ENCODE data around the gene NPAS3.

The NPAS3 gene

DNA sequence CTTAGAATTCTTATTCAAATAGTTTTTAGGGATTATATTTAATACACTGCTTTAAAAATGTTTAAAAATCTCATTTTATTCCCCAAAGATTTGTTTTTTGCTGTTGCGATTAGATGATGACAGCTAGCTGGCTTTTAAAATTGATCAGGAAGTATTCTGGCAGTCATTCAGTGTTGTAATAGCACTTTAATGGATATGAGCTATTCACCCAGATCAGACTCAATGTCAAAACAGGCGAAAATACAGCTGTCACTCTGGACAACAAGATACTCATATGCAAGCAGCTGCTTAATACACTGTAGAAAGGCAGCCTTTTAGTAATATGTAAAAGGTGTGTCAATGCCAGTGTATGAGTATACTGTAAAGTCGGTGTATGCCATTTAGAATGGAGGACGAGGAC is 91.7 kb downstream of the NPAS3 start:
- Histone ChIP-seq H3K27ac (ENCODE audit: low read length) (no peak overlapping the region), H3F3A (ENCODE audit: insufficient read depth, low read length) (no peaks in the 10 kb centered on the region), H3K79me2 (ENCODE audit: low read length) (no peaks in the 10 kb centered on the region), H3K4me3 (ENCODE audit: low read length) (no peak overlapping the region), H2AFZ (ENCODE audit: low read length) (no peak overlapping the region), H4K20me1 (ENCODE audit: insufficient read depth, low read length) (no peaks in the 10 kb centered on the region), H3K4me2 (ENCODE audit: low read depth, low read length) (no peak overlapping the region), H3K36me3 (replicated peaks; ENCODE audit: insufficient read depth, low read length) (no peaks in the 10 kb centered on the region), H3K27me3 (replicated peaks; ENCODE audit: insufficient read depth, low read length) (no peaks in the 10 kb centered on the region), H3K4me1 (ENCODE audit: low read length) (peaks cover 7% of the 10 kb centered on the region), H3K9ac (ENCODE audit: low read length) (no peak overlapping the region), H3K9me3 (replicated peaks; ENCODE audit: insufficient read depth, low read length) (no peaks in the 10 kb centered on the region), H3K9me2 (replicated peaks; ENCODE audit: insufficient read depth, low read length) (no peaks in the 10 kb centered on the region)
- DNase-seq, result no peak
- no peak for TF ChIP-seq EZH2phosphoT487 (IDR thresholded peaks at IDR 0.05; ENCODE audit: low read length)
- TF ChIP-seq, protein P1, sequence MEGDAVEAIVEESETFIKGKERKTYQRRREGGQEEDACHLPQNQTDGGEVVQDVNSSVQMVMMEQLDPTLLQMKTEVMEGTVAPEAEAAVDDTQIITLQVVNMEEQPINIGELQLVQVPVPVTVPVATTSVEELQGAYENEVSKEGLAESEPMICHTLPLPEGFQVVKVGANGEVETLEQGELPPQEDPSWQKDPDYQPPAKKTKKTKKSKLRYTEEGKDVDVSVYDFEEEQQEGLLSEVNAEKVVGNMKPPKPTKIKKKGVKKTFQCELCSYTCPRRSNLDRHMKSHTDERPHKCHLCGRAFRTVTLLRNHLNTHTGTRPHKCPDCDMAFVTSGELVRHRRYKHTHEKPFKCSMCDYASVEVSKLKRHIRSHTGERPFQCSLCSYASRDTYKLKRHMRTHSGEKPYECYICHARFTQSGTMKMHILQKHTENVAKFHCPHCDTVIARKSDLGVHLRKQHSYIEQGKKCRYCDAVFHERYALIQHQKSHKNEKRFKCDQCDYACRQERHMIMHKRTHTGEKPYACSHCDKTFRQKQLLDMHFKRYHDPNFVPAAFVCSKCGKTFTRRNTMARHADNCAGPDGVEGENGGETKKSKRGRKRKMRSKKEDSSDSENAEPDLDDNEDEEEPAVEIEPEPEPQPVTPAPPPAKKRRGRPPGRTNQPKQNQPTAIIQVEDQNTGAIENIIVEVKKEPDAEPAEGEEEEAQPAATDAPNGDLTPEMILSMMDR (IDR thresholded peaks at IDR 0.05; ENCODE audit: low read length), result no peak
- no peak for TF ChIP-seq EZH2 (optimal IDR thresholded peaks at IDR 0.05; ENCODE audit: low read depth, low read length)

DNA sequence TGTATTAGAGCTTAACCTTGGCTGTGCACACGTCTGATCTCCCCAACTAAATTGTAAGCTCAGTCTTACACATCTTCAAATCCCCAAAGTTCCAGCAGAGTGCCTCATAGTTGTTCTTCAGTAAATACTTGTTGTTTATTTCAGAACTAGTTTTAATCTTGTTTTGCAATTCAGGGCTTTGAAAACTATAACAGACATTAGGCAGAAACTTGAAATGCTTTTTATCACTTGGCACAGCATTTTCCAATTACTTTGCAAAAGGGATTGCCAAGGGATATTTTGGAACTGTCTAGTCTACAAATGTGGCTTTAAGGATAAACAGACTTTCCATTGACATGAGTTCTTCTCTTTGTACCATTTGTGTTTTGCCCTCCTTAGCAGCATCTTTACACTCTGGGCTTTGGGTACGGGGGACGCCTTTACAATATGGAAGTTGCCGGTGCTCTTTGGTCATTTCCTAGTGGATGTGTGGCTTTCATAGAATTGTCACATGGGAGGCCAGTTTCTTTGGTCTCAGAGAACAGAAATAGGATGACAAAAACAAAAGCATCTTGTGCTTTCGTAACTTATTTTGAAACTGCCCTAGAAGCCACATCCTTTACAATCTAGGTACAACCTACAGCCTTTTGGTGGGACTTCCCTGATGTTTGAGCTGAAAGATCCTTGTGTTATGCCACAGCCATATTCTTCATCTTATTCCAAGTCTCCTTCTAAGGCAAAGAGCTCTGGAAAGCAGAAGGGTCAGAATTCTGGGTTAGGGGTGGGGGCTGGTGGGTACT is 96.9 kb downstream of the NPAS3 start:
- no peak for TF ChIP-seq EZH2phosphoT487 (IDR thresholded peaks at IDR 0.05; ENCODE audit: low read length)
- TF ChIP-seq, protein P1 (IDR thresholded peaks at IDR 0.05; ENCODE audit: low read length), result no peak
- no peak for TF ChIP-seq EZH2 (optimal IDR thresholded peaks at IDR 0.05; ENCODE audit: low read depth, low read length)
- Histone ChIP-seq H3K79me2 (ENCODE audit: low read length) (no peaks in the 10 kb centered on the region), H3K36me3 (replicated peaks; ENCODE audit: insufficient read depth, low read length) (no peaks in the 10 kb centered on the region), H3K9me2 (replicated peaks; ENCODE audit: insufficient read depth, low read length) (no peaks in the 10 kb centered on the region), H4K20me1 (ENCODE audit: insufficient read depth, low read length) (no peaks in the 10 kb centered on the region), H3K4me3 (ENCODE audit: low read length) (no peak overlapping the region), H3K9ac (ENCODE audit: low read length) (peak overlapping the region; percentile 33; the same call in 1 of the 2 replicates), H3K9me3 (replicated peaks; ENCODE audit: insufficient read depth, low read length) (no peaks in the 10 kb centered on the region), H3K4me1 (ENCODE audit: low read length) (peaks cover 45% of the 10 kb centered on the region), H3K27ac (ENCODE audit: low read length) (peak overlapping the region; percentile 88), H2AFZ (ENCODE audit: low read length) (peak overlapping the region; percentile 52), H3F3A (ENCODE audit: insufficient read depth, low read length) (0 out of 2 replicates have a peak, but pooled peaks cover 12% of the 10 kb centered on the region), H3K27me3 (replicated peaks; ENCODE audit: insufficient read depth, low read length) (no peaks in the 10 kb centered on the region), H3K4me2 (ENCODE audit: low read depth, low read length) (peak overlapping the region; percentile 50)
- peak; percentile 64 for DNase-seq

DNA sequence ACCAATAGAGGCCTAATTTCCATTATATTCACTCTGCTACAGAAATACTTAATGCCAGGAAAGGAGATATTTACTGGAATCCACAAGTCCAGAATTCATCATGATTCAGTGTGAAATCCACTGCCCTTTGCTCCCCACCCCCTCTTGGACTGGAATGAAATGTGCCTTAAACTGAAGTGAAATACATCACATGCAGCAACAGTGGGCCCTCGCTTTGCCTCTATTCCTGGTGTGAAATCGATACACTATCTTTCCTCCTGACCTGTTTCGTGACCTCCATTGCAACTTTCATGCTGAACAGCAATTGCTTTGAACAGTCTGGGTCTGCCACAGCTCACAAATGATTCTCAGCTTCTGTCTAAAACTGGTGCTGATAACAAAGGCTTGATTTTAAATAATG is 100.6 kb downstream of the NPAS3 start:
- Histone ChIP-seq H3K27me3 (replicated peaks; ENCODE audit: insufficient read depth, low read length) (no peaks in the 10 kb centered on the region), H3K9me2 (replicated peaks; ENCODE audit: insufficient read depth, low read length) (no peaks in the 10 kb centered on the region), H3K27ac (ENCODE audit: low read length) (no peak overlapping the region), H3K4me2 (ENCODE audit: low read depth, low read length) (peak overlapping the region; percentile 24; the same call in 1 of the 2 replicates), H3K9me3 (replicated peaks; ENCODE audit: insufficient read depth, low read length) (no peaks in the 10 kb centered on the region), H3K36me3 (replicated peaks; ENCODE audit: insufficient read depth, low read length) (no peaks in the 10 kb centered on the region), H3K79me2 (ENCODE audit: low read length) (no peaks in the 10 kb centered on the region), H4K20me1 (ENCODE audit: insufficient read depth, low read length) (no peaks in the 10 kb centered on the region), H3K4me1 (ENCODE audit: low read length) (peaks cover 45% of the 10 kb centered on the region), H3K9ac (ENCODE audit: low read length) (no peak overlapping the region), H3F3A (ENCODE audit: insufficient read depth, low read length) (0 out of 2 replicates have a peak, but pooled peaks cover 12% of the 10 kb centered on the region), H2AFZ (ENCODE audit: low read length) (no peak overlapping the region), H3K4me3 (ENCODE audit: low read length) (no peak overlapping the region)
- TF ChIP-seq EZH2phosphoT487 (IDR thresholded peaks at IDR 0.05; ENCODE audit: low read length) (no peak), EZH2 (optimal IDR thresholded peaks at IDR 0.05; ENCODE audit: low read depth, low read length) (no peak)
- TF ChIP-seq, protein P1 (IDR thresholded peaks at IDR 0.05; ENCODE audit: low read length), result no peak
- no peak for DNase-seq
